Prostate gland (tissue), 2 donors: ENCODE measurements around the gene TOMM7.

ENCODE experiments used
- CTCF ChIP-seq, 4 experiments: fragments of 200-600 bp in 2 of 4; fragments of 450-650 bp in 2 of 4; sonication (generic) in 2 of 4; IDR thresholded peaks; 1 replicate in 3 of 4; 2 replicates in 1 of 4; pipeline ENCODE4 v1.5.1; 2016 to 2019; ENCODE audit warnings: antibody characterized with exemption in 4 of 4, mild to moderate bottlenecking in 2 of 4, moderate library complexity in 2 of 4
- POLR2A ChIP-seq: fragments of 450-650 bp; IDR thresholded peaks from one replicate; pipeline ENCODE4 v1.6.1; 2016; ENCODE audit warnings: antibody characterized with exemption, mild to moderate bottlenecking
- POLR2AphosphoS5 ChIP-seq: sonication (generic); formaldehyde crosslinking; IDR thresholded peaks from one replicate; pipeline ENCODE4 v1.6.1; 2017; ENCODE audit warnings: antibody characterized with exemption

- TF ChIP-seq CTCF (IDR thresholded peaks at IDR 0.05) = no peak
- no peak for TF ChIP-seq POLR2A
- TF ChIP-seq POLR2AphosphoS5 = no peak
Observed at GRCh38 chr7:22808140-22808539, 14.5 kb downstream of the TOMM7 start.
